AG04449 (cell line): ENCODE measurements around the gene TNRC6C.
"Not testable (repeated sequence)": the region's sequence is repeated elsewhere in the genome, so short reads cannot be mapped to it uniquely, and the experiment has no call there.

Experiments
- CTCF ChIA-PET: fragments of 350-600 bp; formaldehyde crosslinking; extraction: SDS; loops from one replicate; lab custom pipeline; 2021; ENCODE audit warnings: antibody characterized with exemption; lab: Yijun Ruan, JAX
- POLR2A ChIA-PET: fragments of 400-600, 350-600 bp; formaldehyde crosslinking; extraction: SDS; loops from one replicate; lab custom pipeline; 2020; ENCODE audit warnings: antibody characterized with exemption, inconsistent platforms; lab: Yijun Ruan, JAX
- DNase-seq: peaks from one replicate; pipeline ENCODE4 v3.0.0-alpha.2; 2010; ENCODE audit warnings: low read depth, low spot score
- H3K4me3 ChIP-seq: 2 replicates; pipeline ENCODE4 v1.5.1; 2011; ENCODE audit warnings: low read depth, mild to moderate bottlenecking, control low read depth, low read length
- CTCF ChIP-seq: IDR thresholded peaks from one replicate; pipeline ENCODE4 v1.5.1; 2011; ENCODE audit warnings: mild to moderate bottlenecking, moderate library complexity, low read length, control low read depth, inconsistent platforms; ENCODE audit not compliant: insufficient read depth; ENCODE audit errors: missing control alignments

The TNRC6C gene

GRCh38 chr17:78058001-78058400, 99.5 kb downstream of the TNRC6C start:
- TF ChIP-seq CTCF: no peak
- CTCF ChIA-PET: interaction anchor here (1.0 to 2.8 kb wide), 4 partner anchors 12 to 515 kb away, joined by 3 to 16 read pairs (median 5); no protein-coding TSS in a partner anchor
- no peak overlapping the region for H3K4me3 ChIP-seq
- no peak for DNase-seq
- POLR2A ChIA-PET: no interaction called here

- H3K4me3 ChIP-seq: no peak overlapping the region
- ChIA-PET CTCF (interaction anchor here (1.1 to 2.8 kb wide), 2 partner anchors 39 to 516 kb away, joined by 6 to 16 read pairs; no protein-coding TSS in a partner anchor), POLR2A (no interaction called here)
- DNase-seq: no peak
- TF ChIP-seq CTCF: no peak
Measured at GRCh38 chr17:78058581-78058980, 100.1 kb downstream of the TNRC6C start.

- TF ChIP-seq CTCF: no peak
- CTCF ChIA-PET: interaction anchor here (1.0 to 1.8 kb wide), 4 partner anchors 19 to 43 kb away, joined by 3 to 9 read pairs (median 4); no protein-coding TSS in a partner anchor
Measured at GRCh38 chr17:78062596-78062995, 104.1 kb downstream of the TNRC6C start.

GRCh38 chr17:78063489-78063888, 105.0 kb downstream of the TNRC6C start:
- no peak overlapping the region for H3K4me3 ChIP-seq
- DNase-seq: no peak
- no peak for TF ChIP-seq CTCF
- ChIA-PET CTCF (interaction anchor here (1.2 to 2.0 kb wide), 2 partner anchors 22 to 49 kb away, joined by 5 to 9 read pairs; no protein-coding TSS in a partner anchor), POLR2A (no interaction called here)

More at GRCh38 chr17:78062596-78062995, 104.1 kb downstream of the TNRC6C start:
- H3K4me3 ChIP-seq: no peak overlapping the region
- DNase-seq: no peak
- POLR2A ChIA-PET: no interaction called here

GRCh38 chr17:78064708-78065107, 106.2 kb downstream of the TNRC6C start:
- TF ChIP-seq CTCF: no peak
- ChIA-PET CTCF (interaction anchor here (2.0 kb wide), 1 partner anchor 20 kb away, joined by 9 read pairs; no protein-coding TSS in a partner anchor), POLR2A (no interaction called here)
- no peak for DNase-seq
- H3K4me3 ChIP-seq: no peak overlapping the region

GRCh38 chr17:78066976-78067375, 108.5 kb downstream of the TNRC6C start:
- H3K4me3 ChIP-seq, POLR2A ChIA-PET, DNase-seq: not testable (repeated sequence)
- CTCF ChIA-PET: interaction anchor here (1.1 kb wide), 1 partner anchor 18 kb away, joined by 4 read pairs; no protein-coding TSS in a partner anchor

GRCh38 chr17:78069695-78070094, 111.2 kb downstream of the TNRC6C start:
- no peak for TF ChIP-seq CTCF
- ChIA-PET CTCF (interaction anchor here (1.5 to 1.9 kb wide), 2 partner anchors 15 to 16 kb away, joined by 4 to 8 read pairs; no protein-coding TSS in a partner anchor), POLR2A (no interaction called here)

More at GRCh38 chr17:78069695-78070094, 111.2 kb downstream of the TNRC6C start:
- H3K4me3 ChIP-seq: no peak overlapping the region
- DNase-seq: no peak
